Measurements from ENCODE around the gene STAB2.

DNA sequence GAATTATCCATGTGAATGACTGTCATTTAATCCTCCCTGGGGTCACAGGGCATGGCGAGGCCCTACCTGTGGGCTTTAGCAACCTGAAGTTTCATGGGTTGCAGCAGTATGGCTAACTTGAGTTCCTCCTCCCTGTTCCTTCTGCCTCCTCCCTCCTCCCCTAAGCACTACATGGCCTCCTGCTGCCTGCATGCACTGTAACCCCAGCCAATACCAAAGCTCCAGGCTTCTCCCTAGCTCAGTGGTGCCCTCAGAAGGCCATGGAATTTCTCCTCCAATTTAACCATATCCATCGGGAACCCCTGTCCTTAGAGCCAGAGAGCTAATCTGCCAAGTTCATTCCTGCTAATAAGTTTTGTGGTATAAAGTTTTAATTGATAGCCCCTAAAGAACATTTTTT is 158.9 kb downstream of the STAB2 start:
- TF ChIP-seq POLR2AphosphoS5 (IDR thresholded peaks at IDR 0.05) (no peak), POLR2A (IDR thresholded peaks at IDR 0.05) (no peak), EP300 (IDR thresholded peaks at IDR 0.05) (no peak)
- TF ChIP-seq, protein P1, sequence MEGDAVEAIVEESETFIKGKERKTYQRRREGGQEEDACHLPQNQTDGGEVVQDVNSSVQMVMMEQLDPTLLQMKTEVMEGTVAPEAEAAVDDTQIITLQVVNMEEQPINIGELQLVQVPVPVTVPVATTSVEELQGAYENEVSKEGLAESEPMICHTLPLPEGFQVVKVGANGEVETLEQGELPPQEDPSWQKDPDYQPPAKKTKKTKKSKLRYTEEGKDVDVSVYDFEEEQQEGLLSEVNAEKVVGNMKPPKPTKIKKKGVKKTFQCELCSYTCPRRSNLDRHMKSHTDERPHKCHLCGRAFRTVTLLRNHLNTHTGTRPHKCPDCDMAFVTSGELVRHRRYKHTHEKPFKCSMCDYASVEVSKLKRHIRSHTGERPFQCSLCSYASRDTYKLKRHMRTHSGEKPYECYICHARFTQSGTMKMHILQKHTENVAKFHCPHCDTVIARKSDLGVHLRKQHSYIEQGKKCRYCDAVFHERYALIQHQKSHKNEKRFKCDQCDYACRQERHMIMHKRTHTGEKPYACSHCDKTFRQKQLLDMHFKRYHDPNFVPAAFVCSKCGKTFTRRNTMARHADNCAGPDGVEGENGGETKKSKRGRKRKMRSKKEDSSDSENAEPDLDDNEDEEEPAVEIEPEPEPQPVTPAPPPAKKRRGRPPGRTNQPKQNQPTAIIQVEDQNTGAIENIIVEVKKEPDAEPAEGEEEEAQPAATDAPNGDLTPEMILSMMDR (IDR thresholded peaks at IDR 0.05), result no peak

Data from gastroesophageal sphincter (tissue), 3 donors.